Astrocyte of the cerebellum (primary cell): ENCODE measurements around the gene LRRC56.

ENCODE experiments used
- DNase-seq: peaks from one replicate; pipeline ENCODE4 v3.0.0-alpha.2; 2011; ENCODE audit warnings: low read depth
- H3K4me3 ChIP-seq: 2 replicates; pipeline ENCODE4 v1.5.1; 2011; ENCODE audit warnings: mild to moderate bottlenecking, low read depth, low read length, moderate library complexity
- CTCF ChIP-seq: IDR thresholded peaks from 2 replicates; pipeline ENCODE4 v1.5.1; 2012; ENCODE audit warnings: low read length, low read depth, moderate library complexity, mild to moderate bottlenecking; ENCODE audit errors: missing control alignments
- in situ Hi-C: cut with HindIII; loops from 2 replicates; pipeline ENCODE4 v1.10.0; 2017; ENCODE audit warnings: low sequenced_read_pairs

Gene LRRC56

GRCh38 chr11:501683-502287 is 35.5 kb upstream of the LRRC56 start:
- TF ChIP-seq CTCF, result no peak
- no peak overlapping the region for H3K4me3 ChIP-seq
- DNase-seq, result no peak
- in situ Hi-C loops, result no loop called here

GRCh38 chr11:502288-503178 is 34.8 kb upstream of the LRRC56 start:
- DNase-seq, result no peak
- H3K4me3 ChIP-seq, result no peak overlapping the region
- no peak for TF ChIP-seq CTCF
- in situ Hi-C loops, result no loop called here

GRCh38 chr11:503179-503981 is 33.9 kb upstream of the LRRC56 start:
- no peak for TF ChIP-seq CTCF
- H3K4me3 ChIP-seq, result peak overlapping the region; percentile 41
- DNase-seq, result no peak
- in situ Hi-C loops, result no loop called here

- peak overlapping the region; percentile 41 for H3K4me3 ChIP-seq
- in situ Hi-C loops, result no loop called here
- no peak for DNase-seq
- TF ChIP-seq CTCF, result no peak
Measured at GRCh38 chr11:504053-504993, 33.0 kb upstream of the LRRC56 start.

GRCh38 chr11:504994-505344 is 32.4 kb upstream of the LRRC56 start:
- TF ChIP-seq CTCF, result no peak
- in situ Hi-C loops, result no loop called here
- peak overlapping the region; percentile 41 for H3K4me3 ChIP-seq
- no peak for DNase-seq
